Fibroblast of skin of abdomen (primary cell): ENCODE results near the gene FFAR3. TPM values are rescaled to one million over a fixed set of nuclear protein-coding genes. Genes with fewer than 3 reads are reported as not detected.

ENCODE experiments used
- DNase-seq: peaks from one replicate; pipeline ENCODE4 v3.0.0-alpha.2; 2013
- polyA plus RNA-seq, 2 experiments: library from polyadenylated mRNA; unstranded; fragments of 120-200 nt; gene quantifications; one replicate each; pipeline ENCODE4 v1.2.1, GENCODE V29; 2013; ENCODE audit not compliant: insufficient read length in 2 of 2

Gene FFAR3, protein sequence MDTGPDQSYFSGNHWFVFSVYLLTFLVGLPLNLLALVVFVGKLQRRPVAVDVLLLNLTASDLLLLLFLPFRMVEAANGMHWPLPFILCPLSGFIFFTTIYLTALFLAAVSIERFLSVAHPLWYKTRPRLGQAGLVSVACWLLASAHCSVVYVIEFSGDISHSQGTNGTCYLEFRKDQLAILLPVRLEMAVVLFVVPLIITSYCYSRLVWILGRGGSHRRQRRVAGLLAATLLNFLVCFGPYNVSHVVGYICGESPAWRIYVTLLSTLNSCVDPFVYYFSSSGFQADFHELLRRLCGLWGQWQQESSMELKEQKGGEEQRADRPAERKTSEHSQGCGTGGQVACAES
- polyA plus RNA-seq (2013, experiment 1 of 2; ENCODE audit: insufficient read length) = not detected
- not detected for polyA plus RNA-seq (2013, experiment 2 of 2; ENCODE audit: insufficient read length)

DNA sequence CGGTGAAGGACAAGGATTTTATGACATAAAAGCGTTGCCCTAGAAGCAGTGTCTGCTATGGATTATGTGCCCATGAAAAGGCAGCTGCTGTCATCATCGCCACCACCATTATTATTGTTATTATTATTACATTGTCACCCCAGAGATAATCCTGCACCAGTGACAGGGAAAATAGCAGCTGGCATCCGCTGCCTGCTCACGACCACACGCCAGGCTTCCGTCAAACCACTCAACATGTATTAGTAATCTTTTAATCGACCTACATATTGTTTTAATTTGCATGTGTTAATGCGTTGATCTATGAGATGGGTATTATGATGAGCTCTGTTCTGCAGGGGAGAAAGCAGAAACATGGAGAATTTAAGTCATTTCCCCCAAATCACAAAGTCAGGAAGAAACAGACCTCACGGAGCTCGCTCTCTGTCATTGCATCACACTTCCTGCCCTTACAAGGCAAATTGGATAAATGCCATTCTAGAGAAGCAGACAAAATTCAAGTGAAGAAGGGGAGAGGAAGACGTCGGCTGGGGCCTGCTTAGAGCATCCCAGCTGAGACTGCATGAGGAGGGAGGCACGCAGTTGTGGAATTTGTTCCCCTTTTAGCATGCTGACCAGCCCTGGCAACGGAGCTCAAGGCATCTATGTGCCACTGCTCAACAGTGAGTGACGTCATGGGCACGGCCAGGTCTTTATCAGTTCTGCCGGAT is at the start of gene FFAR3:
FFAR3 (plus strand) TSS at position 594 of the 707 bp plus-strand sequence. CDS start 431 bp downstream, outside the sequence.
- DNase-seq = peak; percentile 59

DNA sequence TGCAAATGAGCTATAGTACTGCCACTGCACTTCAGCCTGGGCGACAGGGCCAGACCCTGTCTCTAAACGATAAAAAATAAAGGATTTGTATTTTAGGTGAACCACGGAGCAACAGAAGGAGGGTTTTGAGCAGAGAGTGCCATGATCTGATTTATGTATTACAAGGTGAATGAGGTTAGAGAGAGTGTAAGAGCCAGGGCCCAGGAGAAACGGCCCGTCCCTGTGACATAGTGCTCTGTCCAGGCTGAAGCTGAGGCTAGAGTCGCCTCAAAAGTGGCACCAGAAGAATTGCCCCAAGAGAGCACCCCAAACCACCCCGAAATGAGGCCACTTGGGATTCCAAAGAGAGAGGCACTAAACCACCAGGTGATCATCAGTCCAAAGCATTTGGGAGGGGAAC is 49.4 kb upstream of the FFAR3 start:
- DNase-seq = no peak

DNA sequence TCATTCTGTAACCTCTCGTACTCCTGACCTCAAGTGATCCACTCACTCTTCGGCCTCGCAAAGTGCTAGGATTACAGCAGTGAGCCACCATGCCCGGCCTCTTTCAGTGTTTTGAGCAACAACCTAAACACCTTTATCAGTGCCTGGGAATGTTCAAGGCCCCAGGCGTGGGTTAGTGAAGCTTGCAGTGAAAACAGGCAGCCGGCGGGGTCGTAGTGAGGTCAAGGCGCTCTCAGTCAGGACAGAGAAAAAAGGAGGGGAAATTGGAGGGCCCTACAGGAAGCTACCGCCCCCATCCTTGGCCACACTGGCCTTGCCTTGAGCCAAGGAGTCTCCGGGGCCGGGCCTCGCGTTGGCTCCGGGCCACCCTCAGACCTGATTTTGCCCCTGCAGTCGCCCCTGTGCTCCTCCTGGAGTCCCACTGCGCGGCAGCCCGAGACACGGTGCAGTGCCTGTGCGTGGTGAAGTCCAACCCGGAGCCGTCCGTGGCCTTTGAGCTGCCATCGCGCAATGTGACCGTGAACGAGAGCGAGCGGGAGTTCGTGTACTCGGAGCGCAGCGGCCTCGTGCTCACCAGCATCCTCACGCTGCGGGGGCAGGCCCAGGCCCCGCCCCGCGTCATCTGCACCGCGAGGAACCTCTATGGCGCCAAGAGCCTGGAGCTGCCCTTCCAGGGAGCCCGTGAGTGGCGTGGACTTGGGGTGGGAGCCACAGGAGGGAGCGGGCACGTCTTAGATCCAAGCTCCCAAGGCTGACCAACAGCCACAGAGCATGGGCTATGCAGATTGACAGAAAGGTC is 48.6 kb upstream of the FFAR3 start:
- DNase-seq = no peak

DNA sequence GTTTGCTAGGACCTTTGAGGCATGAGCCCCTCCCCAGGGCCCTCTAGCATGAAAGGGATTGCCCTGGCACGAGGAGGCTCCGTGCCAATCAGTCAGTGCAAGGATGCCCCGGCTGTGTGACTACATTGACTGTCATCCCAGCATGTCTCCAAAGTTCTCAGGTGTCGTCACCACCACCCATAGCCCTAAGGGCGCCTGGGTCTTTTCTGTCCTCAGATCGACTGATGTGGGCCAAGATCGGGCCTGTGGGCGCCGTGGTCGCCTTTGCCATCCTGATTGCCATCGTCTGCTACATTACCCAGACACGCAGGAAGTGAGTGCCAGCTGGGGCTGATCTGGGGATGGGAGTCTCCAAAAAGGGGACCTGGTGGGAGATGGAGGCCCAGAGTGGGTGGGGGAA is 47.9 kb upstream of the FFAR3 start:
- DNase-seq = no peak

DNA sequence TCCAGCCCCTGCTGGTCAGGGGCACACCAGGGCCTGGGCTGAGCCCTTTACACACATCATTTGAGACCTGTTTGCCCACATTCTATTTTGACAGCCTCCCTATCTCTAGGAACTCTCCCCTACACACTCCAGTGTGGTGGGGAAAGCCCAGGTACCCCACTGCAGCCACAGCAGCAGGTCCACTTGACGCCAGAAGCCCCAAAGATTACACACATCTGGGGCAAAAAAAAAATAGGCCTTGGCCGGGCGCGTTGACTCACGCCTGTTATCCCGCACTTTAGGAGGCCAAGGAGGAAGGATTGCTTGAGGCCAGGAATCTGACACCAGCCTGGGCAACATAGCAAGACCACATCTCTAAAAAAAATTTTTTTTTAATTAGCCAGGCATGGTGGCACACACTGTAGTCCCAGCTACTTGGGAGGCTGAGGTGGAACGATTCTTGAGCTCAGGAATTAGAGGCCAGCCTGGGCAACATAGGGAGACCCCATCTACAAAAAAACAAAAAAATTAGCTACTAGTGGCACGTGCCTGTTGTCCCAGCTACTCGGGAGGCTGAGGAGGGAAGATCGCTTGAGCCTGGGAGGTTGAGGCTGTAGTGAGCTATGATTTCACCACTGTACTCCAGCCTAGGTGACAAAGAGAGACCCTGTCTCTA is 47.3 kb upstream of the FFAR3 start:
- no peak for DNase-seq

DNA sequence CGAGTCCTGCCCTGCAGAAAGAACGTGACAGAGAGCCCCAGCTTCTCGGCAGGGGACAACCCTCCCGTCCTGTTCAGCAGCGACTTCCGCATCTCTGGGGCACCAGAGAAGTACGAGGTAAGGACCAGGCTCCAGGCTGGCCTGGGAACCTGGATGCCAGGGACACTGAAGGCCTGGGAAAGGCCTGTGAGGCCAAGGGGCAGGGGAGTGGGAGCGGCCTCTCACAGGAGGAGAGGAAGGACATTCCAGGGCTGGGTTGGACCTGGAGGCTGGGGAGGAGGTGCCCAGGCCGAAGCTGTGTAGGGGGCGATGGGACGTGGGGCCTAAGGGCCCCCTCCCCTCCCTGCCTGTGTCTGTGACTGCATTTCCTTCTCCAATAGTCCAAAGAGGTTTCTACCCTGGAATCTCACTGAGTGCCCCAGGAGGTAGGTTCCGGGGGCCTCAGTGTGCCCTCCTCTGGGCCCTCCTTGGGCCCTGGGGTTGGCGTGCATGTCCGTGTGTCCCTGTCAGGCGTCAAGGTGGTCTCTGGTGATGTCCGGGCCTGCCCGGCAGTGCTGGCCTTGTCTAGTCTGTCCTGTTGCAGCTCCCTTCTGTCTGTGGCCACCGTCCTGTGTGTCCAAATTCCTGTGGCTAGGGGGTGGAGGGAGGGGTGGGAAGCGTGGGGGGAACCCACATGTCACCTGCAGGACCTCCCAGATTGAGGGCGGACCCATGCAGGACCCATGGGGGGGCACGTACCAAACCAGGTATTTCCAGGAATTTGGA is 46.2 kb upstream of the FFAR3 start:
- no peak for DNase-seq

DNA sequence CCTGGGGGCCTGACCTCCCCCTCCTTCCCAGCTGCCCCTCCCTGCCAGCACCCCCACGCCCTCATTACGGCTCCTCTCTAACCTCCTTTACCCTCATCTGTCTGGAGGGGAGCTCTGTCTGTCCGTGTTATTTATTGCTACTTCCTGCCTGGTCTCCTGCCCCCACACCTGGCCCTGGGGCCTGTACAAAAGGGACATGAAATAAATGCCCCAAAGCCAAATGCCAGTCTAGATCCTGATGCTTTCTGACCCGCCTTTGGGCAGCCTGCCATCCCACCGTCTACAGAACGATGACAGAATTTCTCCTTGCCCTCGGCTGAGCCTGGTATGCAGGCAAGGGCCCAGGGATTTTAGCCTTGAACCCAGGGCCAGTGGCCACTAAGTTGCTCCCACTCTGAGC is 44.7 kb upstream of the FFAR3 start:
- DNase-seq = no peak

DNA sequence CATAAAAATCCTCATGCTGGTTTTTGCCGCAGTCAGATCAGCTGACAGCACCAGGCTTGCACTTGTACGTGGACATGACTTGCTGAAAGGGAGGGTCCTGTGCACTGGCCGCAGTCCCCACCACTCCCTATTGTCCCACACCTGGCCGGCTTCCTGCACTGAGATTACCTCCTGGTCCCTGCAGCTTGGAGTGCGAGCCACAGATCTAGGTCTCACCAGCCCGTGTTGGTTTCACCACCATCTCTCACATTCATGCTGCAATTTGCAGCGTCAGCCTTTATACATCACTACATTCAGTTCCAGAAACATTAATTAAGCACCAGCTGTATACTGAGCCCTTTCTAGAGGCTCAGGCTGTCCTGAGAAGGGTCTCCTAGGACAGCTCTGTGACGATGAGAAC is 44.2 kb upstream of the FFAR3 start:
- DNase-seq = no peak

DNA sequence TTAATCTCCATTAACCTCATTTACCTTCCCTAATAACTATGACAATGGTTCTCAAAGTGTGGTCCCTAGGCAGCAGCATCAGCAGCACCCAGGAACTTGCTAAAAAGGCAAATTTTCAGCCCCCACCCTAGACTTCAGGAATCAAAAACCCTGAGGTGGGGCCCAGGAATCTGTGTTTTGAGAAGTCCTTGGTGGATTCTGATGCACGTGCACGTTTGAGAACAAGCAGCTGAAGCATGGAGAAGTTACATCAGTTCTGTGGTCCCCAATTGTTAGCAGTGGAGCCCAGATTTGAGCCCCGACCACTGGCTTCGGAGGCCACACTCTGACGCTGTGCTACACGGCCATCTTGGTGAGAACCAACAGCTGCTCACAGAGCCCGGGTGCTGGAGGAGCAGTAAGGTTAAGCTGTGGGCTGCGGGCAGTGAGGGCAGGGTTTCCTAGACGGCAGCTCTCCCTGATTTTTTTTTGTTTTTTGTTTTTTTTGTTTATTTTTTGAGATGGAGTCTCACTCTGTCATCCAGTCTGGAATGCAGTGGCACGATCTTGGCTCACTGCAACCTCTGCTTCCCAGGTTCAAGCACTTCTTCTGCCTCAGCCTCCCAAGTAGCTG is 43.3 kb upstream of the FFAR3 start:
- no peak for DNase-seq

DNA sequence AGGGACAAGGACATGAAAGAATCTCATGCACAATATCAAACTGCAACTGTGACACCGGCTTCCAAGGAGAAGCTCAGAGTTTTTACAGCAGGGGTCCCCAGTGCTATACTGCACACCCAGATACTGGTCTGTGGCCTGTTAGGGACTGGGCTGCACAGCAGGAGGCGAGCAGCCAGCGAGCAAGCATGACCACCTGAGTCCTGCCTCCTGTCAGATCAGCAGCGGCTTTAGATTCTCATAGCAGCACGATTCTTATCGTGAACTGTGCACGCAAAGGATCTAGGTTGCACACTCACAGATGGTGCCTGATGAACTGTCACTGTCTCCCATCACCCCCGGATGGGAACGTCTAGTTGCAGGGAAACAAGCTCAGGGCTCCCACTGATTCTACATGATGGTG is 42.4 kb upstream of the FFAR3 start:
- DNase-seq = no peak

DNA sequence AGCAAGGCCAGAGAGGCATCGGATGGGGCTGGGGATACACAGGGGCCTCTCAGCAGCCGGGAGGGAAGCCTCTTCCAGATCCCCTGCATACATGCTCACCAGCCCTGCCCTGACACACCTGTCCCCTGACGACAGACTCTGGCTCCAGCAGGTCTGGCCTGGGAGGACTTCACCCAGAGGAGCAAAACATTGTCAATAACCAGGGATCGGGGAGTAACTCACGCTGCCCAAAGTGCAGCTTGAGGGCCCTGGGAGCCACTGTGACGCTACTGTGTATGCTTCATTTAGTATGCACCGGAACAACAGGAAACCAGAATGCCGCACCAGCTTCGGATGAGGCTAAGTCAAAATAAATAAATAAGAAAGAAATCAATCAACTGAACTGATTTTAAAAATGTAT is 41.7 kb upstream of the FFAR3 start:
- DNase-seq = no peak

DNA sequence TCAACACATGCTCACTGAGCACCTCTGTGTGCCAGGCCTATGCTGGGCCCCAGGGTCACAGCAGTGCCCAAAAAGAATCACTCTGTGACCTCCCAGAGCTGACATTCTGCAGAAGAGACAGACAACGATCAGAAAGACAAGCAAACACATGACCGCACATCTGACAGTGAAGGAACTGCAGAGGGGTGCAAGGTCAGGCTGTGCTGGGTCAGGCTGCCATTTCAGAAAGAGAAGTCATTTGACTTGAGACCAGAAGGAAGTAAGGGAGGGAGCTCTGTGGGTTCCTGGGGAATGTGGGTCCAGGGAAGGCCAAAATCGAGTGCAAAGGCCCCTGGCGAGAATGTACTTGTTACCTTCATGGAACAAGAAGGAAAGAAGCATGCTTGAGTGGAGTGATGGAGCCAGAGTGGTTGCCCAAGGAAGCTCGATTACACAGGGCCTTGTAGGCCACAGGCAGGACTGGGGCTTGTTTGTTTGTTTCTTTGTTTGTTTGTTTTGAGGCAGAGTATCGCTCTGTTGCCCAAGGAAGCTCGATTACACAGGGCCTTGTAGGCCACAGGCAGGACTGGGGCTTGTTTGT is 40.7 kb upstream of the FFAR3 start:
- DNase-seq = no peak

DNA sequence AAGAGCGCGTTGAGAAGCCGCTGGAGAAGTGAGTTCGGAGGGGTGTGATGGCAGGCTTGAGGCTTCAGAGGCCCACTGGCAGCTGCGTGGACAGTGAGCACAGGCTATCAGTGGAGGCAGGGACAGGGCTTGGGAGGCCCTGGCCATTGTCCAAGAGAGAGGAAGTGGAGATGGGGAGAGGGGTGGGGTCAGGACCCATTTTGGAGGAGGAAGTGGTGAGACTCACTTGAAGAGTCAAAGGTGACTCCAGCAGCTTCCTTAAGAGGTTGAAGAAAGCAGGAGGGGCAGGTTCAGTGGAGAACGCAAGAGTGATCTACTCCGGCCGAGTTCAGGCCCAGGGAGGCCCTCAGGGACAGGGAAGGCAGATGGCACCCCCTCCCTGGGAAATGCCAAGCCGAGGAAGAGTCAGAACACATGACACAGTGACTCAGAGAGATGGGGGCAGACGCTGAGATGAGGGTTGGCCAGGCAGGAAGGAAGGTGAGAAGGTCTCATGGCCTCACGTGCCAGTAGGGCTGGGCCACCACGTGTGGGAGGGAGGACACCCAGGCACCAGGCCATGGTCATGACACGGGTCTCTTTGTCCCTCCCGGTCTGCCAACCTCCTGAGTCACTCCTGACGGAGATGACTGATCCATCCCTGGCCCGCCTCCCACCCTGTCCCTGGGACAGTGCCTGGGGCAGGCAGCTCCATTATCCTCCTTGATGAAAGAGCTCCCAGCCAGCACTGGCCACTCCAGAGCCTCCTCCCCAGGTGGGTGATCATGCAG is 39.4 kb upstream of the FFAR3 start:
- no peak for DNase-seq

DNA sequence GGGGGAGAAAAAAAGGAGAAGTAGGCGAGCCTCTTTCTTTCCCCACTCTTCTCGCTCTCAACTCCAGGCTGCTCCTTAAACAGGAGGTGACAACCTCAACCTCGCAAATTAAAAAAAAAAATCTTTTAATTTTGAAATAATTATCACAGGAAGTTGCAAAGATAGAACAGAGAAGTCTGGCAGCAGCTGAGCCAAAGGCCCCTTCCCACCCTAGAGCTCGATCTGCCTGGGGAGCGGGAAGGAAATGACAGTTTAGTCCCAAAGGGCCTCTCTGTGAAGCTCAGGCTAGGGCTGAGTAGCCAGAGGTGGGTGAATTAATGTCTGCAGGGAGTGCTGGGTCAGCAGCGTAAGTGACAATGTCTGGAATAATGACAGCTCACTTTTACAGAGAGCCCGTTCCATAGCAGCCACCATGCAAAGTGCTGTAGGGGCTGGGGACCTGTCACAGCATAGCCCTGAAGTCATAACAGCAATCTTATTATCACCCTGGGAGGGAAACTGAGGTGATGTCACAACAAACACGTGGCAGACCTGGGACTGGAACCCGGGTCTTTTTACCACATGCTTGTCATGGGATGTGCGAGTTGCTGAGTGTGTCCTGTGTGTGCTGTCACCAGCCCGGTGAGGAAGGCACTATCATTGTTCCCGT is 38.1 kb upstream of the FFAR3 start:
- no peak for DNase-seq

DNA sequence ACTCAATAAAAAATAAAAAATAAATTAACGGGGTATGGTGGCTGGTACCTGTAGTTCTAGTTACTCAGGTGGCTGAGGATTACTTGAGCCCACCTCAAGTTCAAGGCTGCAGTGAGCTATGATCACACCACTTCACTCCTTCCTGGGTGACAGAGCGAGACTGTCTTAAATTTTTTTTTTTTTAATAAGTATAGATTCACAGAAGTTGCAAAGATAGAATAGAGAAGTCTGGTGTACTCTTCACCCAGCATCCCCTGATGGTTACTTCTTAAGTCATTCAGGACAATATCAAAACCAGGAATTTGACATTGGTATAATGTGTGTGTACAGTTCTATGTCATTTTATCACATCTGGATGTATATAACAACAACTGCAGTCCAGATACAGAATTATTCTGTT is 37.0 kb upstream of the FFAR3 start:
- DNase-seq = no peak

DNA sequence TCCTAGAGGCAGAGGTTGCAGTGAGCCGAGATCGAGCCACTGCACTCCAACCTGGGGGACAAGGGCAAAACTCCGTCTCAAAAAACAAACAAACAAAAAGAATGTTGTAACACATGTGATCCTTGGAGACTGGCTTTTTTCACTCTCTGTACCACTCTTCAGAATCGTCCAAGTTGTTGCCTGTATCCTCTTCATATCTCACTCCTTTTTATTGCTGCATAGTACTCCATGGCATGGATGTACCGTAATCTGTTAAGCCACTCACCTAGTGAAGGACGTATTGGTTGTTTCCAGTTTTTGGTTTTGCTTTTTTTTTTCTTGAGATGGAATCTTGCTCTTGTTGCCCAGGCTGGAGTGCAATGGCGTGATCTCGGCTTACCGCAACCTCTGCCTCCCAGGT is 36.2 kb upstream of the FFAR3 start:
- DNase-seq = no peak

DNA sequence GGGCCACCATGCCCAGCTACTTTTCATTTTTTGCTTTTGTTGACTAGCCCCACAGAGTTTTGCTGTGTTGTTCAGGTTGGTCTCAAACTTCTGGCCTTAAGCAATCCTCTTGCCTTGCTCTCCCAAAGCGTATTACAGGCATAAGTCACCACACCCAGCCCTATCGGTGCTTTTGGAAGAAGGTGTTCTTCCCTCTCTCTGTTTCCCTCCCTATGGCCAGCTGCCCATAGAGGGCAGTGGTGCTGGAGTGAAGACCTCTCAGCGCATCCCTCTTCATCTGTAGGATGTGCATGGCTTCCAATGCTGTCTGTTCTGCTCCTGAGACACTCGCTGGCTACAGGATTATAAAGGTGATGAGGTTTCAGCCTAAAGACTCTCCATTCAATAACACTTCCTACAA is 30.6 kb upstream of the FFAR3 start:
- DNase-seq = no peak

DNA sequence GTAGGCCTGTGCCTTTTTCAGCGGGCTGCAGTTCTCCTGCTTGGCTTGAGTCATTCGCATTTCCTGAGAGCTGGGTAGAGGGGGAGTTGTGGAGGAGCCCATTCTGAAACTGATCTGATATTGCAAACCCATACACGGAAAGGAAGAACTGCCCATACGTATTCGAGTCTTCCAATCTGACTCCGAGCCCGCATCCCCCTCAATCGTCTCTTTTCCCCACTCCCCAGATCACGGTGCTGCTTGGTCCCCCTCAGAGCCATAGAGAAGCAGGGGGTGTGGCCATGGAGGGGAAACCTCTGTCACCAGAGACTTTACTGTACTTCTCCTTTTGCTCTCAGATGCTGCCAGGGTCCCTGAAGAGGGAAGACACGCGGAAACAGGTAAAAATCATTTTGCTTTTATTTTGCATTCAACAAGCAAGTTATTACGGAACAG is 29.4 kb upstream of the FFAR3 start, which contains the start of gene CD22:
CD22 (plus strand) TSS at position 337 of the 435 bp plus-strand sequence. CDS start 2,854 bp downstream, outside the sequence.
- DNase-seq = no peak

DNA sequence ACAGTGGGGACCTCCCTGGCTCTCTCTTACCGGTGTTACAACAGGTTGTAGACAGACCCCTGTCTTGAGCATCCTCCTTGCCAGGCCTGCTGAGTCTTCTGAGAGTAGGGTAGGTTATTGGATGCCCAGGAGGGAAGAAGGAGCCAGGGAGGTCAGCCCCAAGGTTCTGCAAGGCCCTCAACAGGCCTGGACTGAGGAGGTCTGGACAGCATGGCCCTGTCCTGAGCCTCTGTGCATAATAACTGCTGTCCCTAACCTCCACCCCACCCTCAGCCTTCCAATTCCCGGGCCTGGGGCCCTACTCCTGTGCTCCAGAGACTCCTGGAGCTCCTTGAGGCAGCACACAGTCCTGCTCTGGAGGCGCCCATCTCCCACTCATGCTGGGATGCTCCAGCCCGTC is 28.9 kb upstream of the FFAR3 start:
- no peak for DNase-seq

DNA sequence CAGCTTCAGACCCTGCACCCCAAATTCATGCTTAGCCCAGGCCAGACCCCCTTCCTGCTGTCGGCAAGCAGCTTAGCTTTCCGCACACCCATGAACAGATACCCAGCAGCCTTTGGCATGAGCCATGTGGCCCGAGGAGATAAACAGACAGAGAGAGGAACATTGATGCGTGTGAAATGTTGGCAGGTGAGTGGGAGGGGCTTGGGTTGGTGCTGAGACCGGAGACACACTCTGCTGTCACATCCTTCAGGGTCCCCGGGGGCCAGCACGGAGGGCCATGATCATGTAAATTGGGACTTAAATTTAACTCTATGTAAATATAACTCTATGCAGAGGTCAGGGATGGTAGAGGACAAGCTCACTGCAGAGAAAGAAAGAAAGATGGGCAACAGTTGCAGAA is 27.8 kb upstream of the FFAR3 start:
- no peak for DNase-seq
